HG03139 (cell line): ENCODE results near the gene SLC9A9.
"Not testable (repeated sequence)": the region's sequence is repeated elsewhere in the genome, so short reads cannot be mapped to it uniquely, and the experiment has no call there.

Experiments used
- ATAC-seq: cut with Tn5 transposase; IDR thresholded peaks from one replicate; pipeline ENCODE4 v1.9.1; 2021; ENCODE audit not compliant: unreplicated experiment

The SLC9A9 gene

DNA sequence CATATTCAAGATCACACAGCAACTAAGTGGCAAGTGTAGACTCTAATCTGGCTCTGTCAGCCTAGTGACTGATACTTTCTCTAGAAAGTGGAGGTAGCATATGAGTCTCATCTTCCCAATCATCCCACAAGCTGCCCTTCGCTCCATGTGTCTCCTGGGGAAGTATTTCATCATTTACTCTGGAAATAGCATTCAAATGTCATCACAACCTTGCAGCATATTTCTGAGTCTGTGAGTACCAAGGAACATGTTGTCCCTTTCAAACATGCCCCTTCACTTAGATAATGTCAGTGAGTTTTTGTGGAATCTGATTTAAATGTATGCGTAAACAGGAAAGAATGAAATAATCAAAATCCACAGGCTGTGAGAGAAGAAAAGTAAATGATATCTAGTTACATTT is 322.9 kb downstream of the SLC9A9 start:
- ATAC-seq: no peak

DNA sequence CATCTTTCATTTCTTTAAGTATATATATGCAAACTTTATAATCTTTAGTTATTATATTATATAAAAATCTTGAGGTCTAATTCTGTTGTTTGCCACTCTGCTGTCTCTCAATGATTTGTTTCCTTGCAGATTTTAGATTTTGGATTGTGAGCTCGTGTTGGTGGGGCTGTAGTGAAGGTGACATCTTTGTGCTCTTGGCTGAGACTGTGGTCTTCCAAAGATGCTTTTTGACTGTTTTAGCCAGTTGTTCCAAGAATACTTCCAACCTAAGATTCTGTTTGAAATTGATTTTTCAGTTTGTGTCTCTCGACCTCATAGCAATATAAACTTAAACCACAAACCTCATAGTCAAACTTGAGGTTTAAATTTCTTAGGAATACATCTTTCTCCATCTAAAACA is 326.5 kb downstream of the SLC9A9 start:
- no peak for ATAC-seq

DNA sequence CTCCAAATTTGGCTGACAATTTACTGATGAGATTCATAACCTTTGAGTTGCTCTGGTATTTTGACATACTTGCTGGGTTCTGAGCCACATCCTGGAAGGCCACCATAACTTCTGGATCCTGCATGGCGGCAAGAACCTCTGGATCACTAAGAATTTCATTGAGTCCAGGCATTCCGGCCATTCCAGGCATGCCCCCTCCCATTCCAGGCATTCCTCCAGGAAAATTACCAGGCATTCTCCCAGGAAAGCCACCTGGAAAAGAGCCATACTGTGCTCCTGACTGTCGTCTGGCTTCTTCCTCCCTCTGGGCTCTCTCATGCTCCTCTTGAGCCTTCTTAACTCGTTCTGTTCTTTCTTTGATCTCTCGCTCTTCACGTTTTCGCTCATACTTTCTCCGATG is 331.1 kb downstream of the SLC9A9 start:
- ATAC-seq: not testable (repeated sequence)

DNA sequence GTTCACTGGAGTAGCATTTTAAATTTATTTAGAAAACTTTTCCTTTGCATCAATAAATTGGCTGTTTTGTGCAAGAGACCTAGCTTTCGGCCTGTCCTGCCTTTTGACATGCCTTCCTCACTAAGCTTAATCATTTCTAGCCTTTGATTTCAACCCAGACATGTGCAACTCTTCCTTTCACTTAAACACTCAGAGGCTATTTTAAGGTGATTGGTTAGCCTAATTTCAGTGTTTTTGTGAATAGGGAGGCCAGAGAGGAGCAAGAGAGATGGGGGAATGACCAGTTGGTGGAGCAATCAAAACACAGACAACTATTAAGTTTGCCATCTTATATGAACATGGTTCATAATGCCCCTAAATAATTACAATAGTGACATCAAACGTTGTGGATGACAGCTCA is 333.4 kb downstream of the SLC9A9 start:
- no peak for ATAC-seq

DNA sequence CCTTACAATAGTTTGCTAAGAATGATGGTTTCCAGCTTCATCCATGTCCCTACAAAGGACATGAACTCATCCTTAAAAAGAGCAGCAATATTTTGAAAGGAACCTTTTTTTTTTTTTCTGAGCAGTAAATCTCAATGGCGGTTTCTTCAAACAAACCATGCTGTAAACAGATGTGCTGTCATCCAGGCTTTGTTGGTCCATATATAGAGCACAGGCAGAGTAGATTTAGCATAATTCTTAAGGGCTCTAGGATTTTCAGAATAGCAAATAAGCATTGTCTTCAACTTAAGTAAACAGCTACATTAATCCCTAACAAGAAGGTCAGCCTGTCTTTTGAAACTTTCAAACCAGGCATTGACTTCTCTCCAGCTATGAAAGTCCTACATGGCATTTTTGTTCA is 334.2 kb downstream of the SLC9A9 start:
- no peak for ATAC-seq

DNA sequence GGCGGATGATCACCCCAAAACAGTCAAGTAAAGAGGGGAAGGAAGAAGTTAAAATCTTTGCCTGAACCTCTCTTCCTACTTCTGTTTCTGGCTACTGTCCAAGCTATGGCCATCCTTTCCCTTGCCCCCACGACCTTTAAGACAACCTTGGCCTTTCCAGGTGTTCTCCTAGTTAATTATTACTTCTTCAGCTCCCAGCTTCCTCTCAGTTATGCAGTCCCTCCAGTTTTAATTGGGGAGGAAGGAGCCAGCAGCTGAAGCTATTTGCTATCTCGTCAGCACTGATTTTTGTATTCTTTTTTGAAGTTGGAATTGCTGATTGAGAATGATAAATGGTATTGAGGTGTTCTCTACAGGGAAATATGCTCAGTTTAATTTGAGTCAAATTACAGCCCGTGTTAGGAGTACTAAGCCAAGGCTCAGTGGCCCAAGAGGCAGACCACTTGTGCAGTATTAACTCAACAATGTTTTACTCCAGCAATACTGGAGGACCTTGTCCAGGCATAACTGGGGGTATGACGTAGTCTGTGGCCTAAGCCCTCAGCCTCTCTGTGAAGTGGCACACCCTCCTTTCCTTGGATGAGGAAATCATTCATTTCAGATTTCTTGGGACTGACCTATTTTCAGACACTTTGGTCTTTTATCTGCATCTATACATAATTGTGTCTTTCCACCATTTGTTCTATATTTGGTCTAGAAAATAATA is 336.9 kb downstream of the SLC9A9 start:
- no peak for ATAC-seq

DNA sequence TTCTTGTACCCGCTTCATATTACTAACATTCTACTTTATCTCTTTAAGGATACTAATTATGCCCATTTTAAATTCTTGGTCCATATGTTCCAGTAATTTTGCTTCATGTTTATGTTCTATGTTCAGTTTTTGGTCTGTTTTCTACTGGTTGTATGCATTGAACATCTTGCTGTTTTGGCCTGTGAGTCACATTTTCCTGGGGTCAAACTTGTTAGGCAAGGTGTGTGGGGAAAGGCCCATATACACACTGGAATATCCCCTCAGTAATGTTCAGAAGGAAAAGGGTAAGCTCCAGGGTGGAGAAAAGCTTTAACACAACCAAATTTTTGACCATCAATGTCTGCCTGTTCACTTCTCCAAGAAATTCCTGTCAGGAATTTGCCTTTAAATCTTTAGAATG is 337.7 kb downstream of the SLC9A9 start:
- ATAC-seq: no peak

DNA sequence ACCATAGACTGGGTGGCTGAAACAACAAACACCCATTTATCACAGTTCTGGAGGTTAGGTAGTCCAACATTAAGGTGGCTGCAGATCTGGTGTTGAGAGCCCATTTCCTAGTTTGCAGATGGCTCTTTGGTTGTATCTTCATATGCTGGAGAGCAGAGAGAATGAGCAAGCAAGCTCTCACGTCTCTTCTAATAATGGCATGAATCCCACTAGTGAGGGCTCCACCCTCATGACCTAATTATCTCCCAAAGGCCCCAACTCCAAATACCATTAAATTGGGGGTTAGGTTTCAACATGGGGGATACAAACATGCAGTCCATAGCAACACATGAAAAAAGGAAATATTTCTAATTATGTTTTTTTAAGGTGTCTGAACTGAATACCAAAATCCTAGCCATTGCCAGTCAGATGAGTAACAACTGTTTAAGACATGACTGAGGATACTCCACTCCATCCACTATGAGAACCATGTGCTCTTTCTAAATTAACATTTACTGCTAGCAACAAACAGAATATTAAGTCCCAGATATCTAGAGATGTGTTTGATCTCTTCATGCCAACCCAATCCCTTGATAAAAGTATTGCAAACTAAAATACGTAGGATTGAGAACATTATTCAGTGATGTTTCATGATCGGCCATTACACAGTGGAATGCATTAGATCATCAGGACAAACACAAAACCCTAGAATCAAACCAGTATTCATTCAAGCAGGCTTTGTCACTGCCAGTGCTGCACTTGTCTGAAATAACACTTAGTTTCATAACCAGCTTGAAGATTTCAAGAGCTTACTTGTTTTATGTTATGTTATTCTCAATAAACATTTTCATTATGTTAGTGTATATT is 340.3 kb downstream of the SLC9A9 start:
- no peak for ATAC-seq

DNA sequence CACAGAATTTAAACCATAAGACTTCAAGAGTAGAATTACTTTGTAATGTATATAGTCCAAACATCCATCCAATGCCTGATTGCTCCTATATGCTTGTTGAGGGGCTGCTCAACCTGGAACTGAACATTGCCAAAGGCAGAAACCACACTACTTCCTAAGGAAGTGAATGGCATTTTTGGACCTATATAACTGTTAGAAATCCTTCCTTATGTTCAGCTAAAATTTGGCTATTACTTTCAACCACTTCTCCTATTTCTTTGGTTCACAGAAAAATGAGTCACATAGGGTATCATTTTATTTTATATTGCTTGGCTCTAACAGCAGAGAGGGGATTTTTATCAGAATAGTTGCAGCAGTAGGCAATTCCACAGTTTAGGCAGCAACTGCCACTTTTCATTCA is 342.1 kb downstream of the SLC9A9 start:
- no peak for ATAC-seq

DNA sequence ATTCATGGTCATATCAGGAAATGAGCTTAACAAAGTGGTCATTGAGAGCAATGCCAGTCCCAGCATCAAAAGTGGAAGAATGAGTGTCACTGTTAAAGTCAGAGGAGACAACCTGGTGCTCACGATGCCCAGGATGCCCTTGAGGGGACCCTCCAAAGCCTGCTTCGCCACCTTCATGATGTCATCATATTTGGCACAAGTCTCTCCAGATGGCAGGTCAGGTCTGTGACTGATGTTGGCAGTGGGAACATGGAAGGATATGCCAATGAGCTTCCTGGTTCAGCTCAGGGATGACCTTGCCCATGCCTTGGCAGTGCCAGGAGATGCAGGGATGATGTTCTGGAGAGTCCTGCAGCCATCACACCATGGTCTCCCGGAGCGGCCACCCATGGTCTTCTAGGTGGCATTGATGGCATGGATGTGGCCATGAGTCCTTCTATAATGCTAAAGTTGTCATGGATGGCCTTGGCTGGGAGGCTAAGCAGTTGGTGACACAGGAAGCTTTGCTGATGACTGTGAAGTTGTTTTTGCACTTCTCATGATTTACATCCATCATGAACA is 344.9 kb downstream of the SLC9A9 start:
- no peak for ATAC-seq

DNA sequence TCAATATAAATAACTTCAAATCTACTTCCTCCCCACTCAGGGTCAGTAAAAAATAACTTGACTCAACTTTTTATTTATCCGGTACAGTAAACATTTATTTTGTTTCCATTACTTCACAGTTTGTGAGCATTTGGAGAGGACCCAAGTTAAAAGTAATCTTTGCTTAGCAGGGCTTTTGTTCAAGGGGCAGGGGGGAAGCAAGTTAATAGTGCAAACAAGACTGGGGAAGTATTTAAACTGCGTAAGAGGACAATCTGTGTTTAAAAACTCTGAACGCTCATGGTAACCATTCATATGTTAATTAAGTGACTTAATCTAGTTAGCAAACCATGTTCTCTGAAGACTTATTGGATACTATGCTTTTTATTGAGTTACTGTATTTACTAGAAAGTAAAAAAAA is 346.2 kb downstream of the SLC9A9 start:
- ATAC-seq: no peak

DNA sequence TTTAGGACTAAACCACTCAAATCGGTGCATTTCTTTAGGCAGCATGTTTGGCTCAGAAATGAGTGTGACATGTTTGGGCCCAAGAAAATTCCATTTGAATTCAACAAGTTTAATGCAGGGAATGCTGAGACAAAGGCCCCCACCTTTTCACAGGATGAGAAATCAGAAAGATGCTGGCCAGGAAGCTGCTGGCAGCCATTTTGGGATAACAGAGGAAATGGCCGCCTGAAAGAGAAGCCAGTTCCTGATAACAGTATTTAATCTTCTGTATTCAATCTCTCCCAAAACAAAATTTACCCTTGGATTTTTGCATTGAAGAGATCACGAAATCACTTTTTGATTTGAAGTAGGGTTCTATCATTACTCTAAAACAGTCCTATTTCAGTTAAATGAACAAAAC is 350.9 kb downstream of the SLC9A9 start:
- no peak for ATAC-seq

DNA sequence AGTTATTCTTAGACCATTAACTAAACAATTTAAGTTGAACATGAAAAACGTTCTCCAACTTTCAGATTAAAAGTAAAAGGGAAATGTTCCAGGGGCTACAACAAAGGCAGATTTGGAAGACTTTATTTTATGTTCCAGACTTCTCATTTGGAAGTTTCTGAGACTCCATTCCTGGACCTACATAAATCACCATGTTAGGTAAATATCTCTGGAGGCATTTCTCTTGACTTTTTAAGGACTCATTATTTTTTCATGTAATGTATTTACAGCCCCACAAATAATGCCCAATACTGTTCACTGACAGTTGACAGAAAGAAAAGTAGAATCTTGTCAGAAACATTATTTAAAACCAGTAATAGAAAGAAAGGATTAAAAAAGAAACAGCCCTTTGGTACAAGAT is 352.1 kb downstream of the SLC9A9 start:
- ATAC-seq: no peak

DNA sequence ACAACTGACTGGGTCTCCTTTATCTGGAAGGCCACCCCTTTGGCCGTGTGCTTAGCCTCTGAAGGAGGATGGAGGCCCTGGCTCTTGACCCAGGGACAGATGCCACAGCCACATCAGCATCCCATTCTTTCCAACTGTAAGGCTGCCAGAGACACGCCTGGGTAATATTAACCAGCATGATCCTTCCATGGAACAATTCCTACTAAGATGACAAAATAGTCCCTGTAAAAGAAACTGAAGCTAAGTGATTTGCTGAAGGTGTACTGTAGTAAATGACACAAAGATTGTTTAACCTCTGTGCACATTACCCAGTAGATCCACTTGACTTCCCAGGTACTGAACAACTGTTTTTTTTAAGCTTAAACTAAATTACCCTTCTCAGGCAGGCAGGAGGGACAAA is 352.7 kb downstream of the SLC9A9 start:
- ATAC-seq: no peak

DNA sequence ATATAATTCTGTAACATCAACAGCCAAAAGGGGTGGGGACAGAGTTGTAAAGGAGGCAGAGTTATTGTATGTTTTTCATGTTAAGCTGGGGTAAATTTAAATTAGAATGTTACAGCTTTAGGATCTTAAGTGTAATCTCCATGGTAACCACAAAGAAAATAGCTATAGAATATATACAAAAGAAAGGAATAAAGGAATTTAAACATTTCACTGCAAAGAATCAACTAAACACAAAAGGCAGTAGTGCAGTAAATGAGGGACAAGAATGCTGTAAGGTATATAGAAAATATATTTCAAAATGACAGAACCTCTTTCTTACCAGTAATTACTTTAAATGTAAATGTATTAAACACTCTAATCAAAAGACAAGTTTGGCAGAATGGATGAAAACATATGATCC is 361.7 kb downstream of the SLC9A9 start:
- no peak for ATAC-seq

DNA sequence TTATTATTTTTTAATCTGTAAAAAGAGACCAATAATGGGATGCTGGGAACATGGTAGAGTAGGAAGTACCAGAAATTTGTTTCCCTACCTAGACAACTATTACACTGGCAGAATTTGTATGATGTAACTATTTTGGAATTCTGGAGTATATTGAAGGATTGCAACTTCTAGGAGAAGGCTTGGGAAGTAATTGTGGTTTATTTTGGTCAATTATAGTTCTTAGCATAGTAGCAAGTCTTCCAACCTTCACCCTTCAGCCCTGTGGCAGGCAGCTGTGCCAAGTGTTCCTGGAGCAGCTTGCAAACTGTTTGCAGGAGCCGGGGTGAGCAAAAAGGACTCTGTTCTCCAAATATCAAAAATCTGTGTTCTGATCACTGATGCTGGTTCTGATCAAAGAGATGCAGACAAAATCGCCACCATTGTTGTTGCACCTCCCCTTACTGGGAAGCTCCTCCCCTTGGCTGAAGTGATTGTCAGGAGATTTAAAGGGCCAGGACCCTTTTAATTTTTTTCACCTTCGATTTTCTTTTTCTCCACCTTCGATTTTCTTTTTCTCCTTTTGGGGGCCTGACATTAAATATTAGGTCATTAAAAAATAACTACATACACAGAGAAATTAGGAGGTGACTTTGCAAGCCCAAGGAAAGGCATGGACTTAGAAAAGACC is 363.3 kb downstream of the SLC9A9 start:
- no peak for ATAC-seq

DNA sequence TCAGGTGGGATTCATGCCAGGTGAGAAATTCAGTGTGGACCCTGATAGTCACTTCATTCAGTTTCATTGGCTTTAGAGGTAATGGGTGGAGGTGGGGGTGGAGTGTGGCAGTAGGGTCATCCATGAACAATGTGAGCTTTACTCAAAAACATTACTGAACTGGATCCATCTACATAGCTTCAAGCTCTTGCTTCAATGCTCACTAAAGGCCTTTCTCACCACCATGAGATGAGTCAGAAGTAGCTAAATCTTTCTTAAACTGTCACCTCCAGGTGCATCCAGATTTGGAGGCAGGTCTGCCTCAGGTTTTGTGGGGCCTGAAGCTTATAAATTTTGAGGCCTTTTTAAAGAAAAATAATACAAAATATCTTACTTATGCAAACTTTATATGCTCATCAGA is 365.1 kb downstream of the SLC9A9 start:
- no peak for ATAC-seq

DNA sequence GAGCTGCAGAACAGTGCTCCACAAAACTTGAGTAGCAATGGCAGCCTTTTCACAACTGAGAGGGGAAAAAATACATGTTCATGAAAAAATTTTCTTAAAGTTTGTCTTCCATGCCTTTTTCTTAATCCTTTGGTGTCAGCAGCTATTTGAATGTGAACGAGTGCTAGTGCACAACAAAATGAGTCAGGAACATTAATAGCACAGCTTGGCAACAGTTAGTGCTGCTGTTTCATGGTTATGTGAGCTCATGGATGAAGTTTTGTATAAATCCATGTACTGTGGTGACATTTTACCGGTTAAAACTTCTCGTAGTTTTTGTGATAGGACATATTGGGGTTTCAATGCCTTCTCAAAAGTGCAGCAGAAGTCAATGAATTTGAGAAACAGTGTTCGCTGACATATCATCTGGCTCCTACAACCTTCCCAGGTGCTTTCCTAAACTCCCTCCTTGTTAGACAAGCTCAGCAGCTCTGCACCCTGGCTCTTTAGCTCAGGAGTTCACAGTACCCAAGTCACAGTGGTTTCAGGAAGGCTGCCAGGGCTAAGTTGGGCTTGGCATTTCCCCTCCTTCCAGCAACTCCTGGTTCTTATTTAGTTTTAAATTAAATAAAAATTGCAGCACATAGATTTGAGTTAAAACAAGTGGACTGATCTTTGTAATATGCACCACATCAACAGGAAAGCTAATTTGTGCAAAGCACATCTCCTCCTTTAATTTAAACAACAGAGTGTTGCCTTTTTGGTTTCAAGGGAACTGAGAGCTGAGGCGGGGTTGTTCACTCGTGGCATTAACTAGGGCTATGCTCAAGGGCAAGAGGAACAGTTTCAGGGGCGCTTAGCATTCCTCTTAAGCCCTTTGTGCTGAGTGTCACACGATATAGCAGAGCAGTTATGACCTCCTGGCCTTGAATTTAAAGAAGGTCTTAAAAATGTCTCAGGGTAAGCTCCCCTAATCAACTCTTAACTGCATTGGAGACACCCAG is 365.9 kb downstream of the SLC9A9 start:
- no peak for ATAC-seq

DNA sequence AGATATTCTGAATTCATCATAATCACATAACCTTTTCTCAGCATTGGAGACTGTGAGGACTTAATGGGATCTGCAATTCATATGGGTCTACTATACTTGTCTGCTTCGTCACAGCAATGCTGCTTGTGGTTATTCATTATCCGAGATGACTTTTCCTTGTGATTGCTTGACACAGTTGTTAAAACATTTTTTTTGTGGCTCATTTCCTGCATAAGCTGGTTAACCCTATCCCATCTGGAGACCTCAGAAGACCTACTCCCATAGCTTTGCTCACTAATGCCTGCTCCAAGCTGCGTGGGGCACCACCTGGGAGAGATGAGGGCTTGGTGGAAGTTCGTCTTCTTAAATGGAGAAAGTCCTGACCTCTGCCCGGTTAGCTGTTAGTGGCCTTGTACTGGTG is 367.9 kb downstream of the SLC9A9 start:
- ATAC-seq: no peak

DNA sequence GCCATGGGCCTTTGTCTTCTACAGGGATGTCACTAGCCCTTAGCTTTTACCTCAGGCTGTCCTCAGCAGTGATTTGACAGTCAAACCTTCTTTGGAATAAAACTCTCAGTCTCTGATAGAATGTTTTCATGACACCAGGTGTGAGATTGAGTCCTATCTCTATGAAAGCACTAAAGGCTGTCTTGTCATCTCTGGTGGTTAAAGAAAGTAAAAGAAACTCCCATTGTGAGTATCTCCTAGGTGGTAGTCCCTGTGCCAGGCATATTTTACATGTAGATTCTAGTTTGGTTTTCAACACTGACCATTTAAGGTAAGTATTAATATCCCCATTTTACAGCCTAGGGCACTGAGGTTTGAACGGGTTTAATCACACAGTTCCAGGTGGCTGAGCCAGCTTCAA is 368.5 kb downstream of the SLC9A9 start:
- no peak for ATAC-seq
